HepG2 (cell line): ENCODE measurements around the gene RHOC. TPM values are rescaled to one million over a fixed set of nuclear protein-coding genes. Genes with fewer than 3 reads are reported as not detected.

Experiments
- BCL3 ChIP-seq: sonication (generic); formaldehyde crosslinking; IDR thresholded peaks from 2 replicates; pipeline ENCODE4 v1.5.1; 2020; ENCODE audit warnings: mild to moderate bottlenecking, missing genetic modification reagents, moderate library complexity
- CSRNP1 ChIP-seq: sonication (generic); formaldehyde crosslinking; IDR thresholded peaks from 2 replicates; pipeline ENCODE4 v1.8.1; 2023; ENCODE audit warnings: mild to moderate bottlenecking, missing genetic modification reagents
- GABPB1 ChIP-seq: IDR thresholded peaks from 2 replicates; pipeline ENCODE4 v1.6.1; 2016; ENCODE audit warnings: mild to moderate bottlenecking, missing genetic modification reagents, moderate library complexity, missing compliant biosample characterization
- IKZF4 ChIP-seq: sonication (generic); formaldehyde crosslinking; IDR thresholded peaks from 2 replicates; pipeline ENCODE4 v1.5.1; 2020; ENCODE audit warnings: borderline replicate concordance, mild to moderate bottlenecking, low read depth, missing genetic modification reagents; ENCODE audit errors: not compliant biosample characterization
- NR3C1 ChIP-seq: sonication (generic); formaldehyde crosslinking; IDR thresholded peaks from 2 replicates; pipeline ENCODE4 v1.4.0; 2020; ENCODE audit warnings: missing genetic modification reagents
- PBX3 ChIP-seq: sonication (generic); formaldehyde crosslinking; IDR thresholded peaks from 2 replicates; pipeline ENCODE4 v1.8.1; 2023; ENCODE audit warnings: missing genetic modification reagents, inconsistent platforms, borderline replicate concordance
- REL ChIP-seq: sonication (generic); formaldehyde crosslinking; conservative IDR thresholded peaks from 2 replicates; pipeline ENCODE4 v1.8.0; 2022; ENCODE audit warnings: mild to moderate bottlenecking, missing genetic modification reagents, moderate library complexity
- ZBTB38 ChIP-seq: sonication (generic); formaldehyde crosslinking; IDR thresholded peaks from 2 replicates; pipeline ENCODE4 v1.5.1; 2020; ENCODE audit warnings: mild to moderate bottlenecking, missing genetic modification reagents
- ZFP36L1 ChIP-seq: sonication (generic); formaldehyde crosslinking; IDR thresholded peaks from 2 replicates; pipeline ENCODE4 v1.8.0; 2022; ENCODE audit warnings: mild to moderate bottlenecking, missing genetic modification reagents, moderate library complexity
- ZHX2 ChIP-seq, 2 experiments: sonication (generic) in 1 of 2; formaldehyde crosslinking in 1 of 2; IDR thresholded peaks; 2 replicates each; pipeline versions ENCODE4 v1.6.1 to v1.9.0; 2014 to 2022; ENCODE audit warnings: antibody characterized with exemption in 1 of 2, borderline replicate concordance in 1 of 2, inconsistent platforms in 1 of 2, low read depth in 1 of 2, missing genetic modification reagents in 1 of 2
- ZNF317 ChIP-seq: sonication (generic); formaldehyde crosslinking; IDR thresholded peaks from 2 replicates; pipeline ENCODE4 v1.5.0; 2020; ENCODE audit warnings: mild to moderate bottlenecking, missing genetic modification reagents
- ZNF33B ChIP-seq: sonication (generic); formaldehyde crosslinking; IDR thresholded peaks from 2 replicates; pipeline ENCODE4 v1.5.1; 2020; ENCODE audit warnings: mild to moderate bottlenecking, missing genetic modification reagents
- ZNF589 ChIP-seq: sonication (generic); formaldehyde crosslinking; conservative IDR thresholded peaks from 2 replicates; pipeline ENCODE4 v1.8.0; 2022; ENCODE audit warnings: mild to moderate bottlenecking, moderate library complexity, missing genetic modification reagents
- ZNF704 ChIP-seq: sonication (generic); formaldehyde crosslinking; IDR thresholded peaks from 2 replicates; pipeline ENCODE4 v1.8.1; 2023; ENCODE audit warnings: mild to moderate bottlenecking, inconsistent platforms, moderate library complexity, missing genetic modification reagents, borderline replicate concordance
- ZNF777 ChIP-seq: sonication (generic); formaldehyde crosslinking; IDR thresholded peaks from 2 replicates; pipeline ENCODE4 v1.4.0; 2020; ENCODE audit warnings: missing genetic modification reagents
- polyA plus RNA-seq, 8 experiments: library from polyadenylated mRNA; depleted of rRNA in 3 of 8; stranded (reverse) in 7 of 8; unstranded in 1 of 8; fragments of >200 nt; fragmentation: Illumina TruSeq in 4 of 8; extraction: Trizol in 4 of 8; gene quantifications; 2 replicates each; pipeline versions ENCODE4 v1.2.1 to v1.2.3, GENCODE V29; 2011 to 2016; ENCODE audit warnings: low read depth in 4 of 8, missing spikeins in 1 of 8, mixed read lengths in 1 of 8; ENCODE audit not compliant: insufficient read depth in 1 of 8
- total RNA-seq, 5 experiments: library from RNA; depleted of rRNA; stranded (reverse); fragments of >200 nt; fragmentation: Illumina TruSeq; extraction: Trizol; gene quantifications; 2 replicates each; pipeline ENCODE4 v1.2.3, GENCODE V29; 2016; ENCODE audit warnings: low read depth in 1 of 5

The RHOC gene
- total and polyA plus RNA-seq, 2 of the 13 experiments (the other 11 are each of a cell fraction or from before 2014, with no cell fraction given), result 64.3 to 182 TPM

GRCh38 chr1:112714313-112715263 is 7.7 kb upstream of the RHOC start (continued):
- TF ChIP-seq GABPB1 (CRISPR knock-in tag), result peak; percentile 28; the same call in 1 of the 2 replicates
- no peak for TF ChIP-seq ZNF589 (CRISPR knock-in tag)
- no peak for TF ChIP-seq ZNF704 (CRISPR knock-in tag)
- TF ChIP-seq IKZF4 (CRISPR knock-in tag), result no peak
- no peak for TF ChIP-seq CSRNP1 (CRISPR knock-in tag)
- TF ChIP-seq ZBTB38 (CRISPR knock-in tag), result no peak
- TF ChIP-seq ZNF317 (CRISPR knock-in tag), result no peak
- no peak for TF ChIP-seq PBX3
- no peak for TF ChIP-seq NR3C1 (CRISPR knock-in tag)
- 0 out of 2 replicates have a peak, but pooled peaks have one; percentile 1 for TF ChIP-seq BCL3 (CRISPR knock-in tag)
- no peak for TF ChIP-seq ZHX2 (IDR thresholded peaks at IDR 0.05; ENCODE audit: low read depth)
- no peak for TF ChIP-seq ZHX2 (CRISPR knock-in tag; IDR thresholded peaks at IDR 0.05; ENCODE audit: borderline replicate concordance)
- no peak for TF ChIP-seq ZNF33B
- TF ChIP-seq ZFP36L1, result no peak
- TF ChIP-seq REL, result no peak
- peak; percentile 41; the same call in 1 of the 2 replicates for TF ChIP-seq ZNF777
